RWPE1 (cell line): Measurements from ENCODE around the gene ZNF511.

Experiments
- CTCF ChIA-PET: fragments of 350-600 bp; sonication (Branson Sonifier 250); formaldehyde crosslinking; extraction: SDS; loops from one replicate; lab custom pipeline; 2021; lab: Yijun Ruan, JAX
- POLR2A ChIA-PET: fragments of 400-600 bp; formaldehyde crosslinking; extraction: SDS; loops from one replicate; lab custom pipeline; 2020; ENCODE audit warnings: antibody characterized with exemption; ENCODE audit not compliant: low non-redundant PET; lab: Yijun Ruan, JAX
- DNase-seq: peaks from one replicate; pipeline ENCODE4 v3.0.0; 2012; ENCODE audit warnings: low spot score
- H3K27ac ChIP-seq: fragments of 450-650 bp; 2 replicates; pipeline ENCODE4 v1.5.1; 2017
- TF ChIP-seq, protein P1 (sequence below): fragments of 450-650 bp; conservative IDR thresholded peaks from 2 replicates; pipeline ENCODE4 v1.5.1; 2017; ENCODE audit warnings: low read depth, mild to moderate bottlenecking

ZNF511 gene

DNA sequence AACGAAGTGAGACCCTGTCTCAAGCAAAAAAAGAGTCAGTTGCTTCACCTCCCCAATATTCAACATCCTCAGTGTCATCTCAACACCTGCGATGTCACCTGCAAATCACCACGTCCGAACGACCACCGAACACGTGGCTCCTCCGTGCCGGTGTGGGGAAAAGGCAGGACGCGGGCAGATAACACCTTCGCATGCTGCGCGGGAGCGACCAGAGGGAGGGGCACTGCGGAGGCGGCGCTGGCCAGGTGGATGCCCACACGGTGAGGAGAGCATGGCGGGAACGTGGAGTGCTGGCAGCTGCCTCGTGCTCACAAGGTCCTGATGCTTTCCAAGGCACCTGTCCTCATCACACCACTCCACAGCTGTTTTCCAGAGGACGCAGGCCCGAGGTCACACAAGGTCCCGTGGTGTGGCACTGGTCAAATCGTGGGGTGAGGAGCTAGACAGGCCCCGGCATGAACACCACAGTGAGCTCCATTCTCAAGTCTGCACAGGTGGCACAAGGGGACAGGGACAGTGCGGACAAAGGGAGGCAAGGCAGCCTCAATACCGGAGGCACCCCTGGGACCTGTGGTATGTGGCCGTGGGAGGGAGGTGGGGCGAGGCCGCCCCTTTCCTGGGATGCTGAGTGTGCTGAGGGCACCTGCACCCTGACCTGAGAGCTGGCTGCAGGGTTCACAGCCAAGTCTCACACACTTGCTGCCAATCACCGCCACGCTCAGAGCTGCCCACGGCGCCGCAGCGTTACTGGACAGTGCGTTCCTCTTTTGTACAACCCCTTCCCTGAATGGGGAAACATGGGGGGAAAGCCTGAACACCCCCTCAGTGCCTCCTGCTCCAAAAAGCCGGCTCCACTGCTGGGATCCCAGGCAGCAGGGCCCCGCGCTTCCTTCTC, 13.0 kb upstream of the ZNF511 start:
- TF ChIP-seq, protein P1, sequence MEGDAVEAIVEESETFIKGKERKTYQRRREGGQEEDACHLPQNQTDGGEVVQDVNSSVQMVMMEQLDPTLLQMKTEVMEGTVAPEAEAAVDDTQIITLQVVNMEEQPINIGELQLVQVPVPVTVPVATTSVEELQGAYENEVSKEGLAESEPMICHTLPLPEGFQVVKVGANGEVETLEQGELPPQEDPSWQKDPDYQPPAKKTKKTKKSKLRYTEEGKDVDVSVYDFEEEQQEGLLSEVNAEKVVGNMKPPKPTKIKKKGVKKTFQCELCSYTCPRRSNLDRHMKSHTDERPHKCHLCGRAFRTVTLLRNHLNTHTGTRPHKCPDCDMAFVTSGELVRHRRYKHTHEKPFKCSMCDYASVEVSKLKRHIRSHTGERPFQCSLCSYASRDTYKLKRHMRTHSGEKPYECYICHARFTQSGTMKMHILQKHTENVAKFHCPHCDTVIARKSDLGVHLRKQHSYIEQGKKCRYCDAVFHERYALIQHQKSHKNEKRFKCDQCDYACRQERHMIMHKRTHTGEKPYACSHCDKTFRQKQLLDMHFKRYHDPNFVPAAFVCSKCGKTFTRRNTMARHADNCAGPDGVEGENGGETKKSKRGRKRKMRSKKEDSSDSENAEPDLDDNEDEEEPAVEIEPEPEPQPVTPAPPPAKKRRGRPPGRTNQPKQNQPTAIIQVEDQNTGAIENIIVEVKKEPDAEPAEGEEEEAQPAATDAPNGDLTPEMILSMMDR: no peak
- no peak overlapping the region; the same call in 1 of the 2 replicates for H3K27ac ChIP-seq
- ChIA-PET CTCF (interaction anchor here (0.7 to 0.9 kb wide), 2 partner anchors 12 to 93 kb away, joined by 4 to 14 read pairs; no protein-coding TSS in a partner anchor), POLR2A (interaction anchor here (0.5 to 0.6 kb wide), 2 partner anchors 12 to 20 kb away, joined by 3 read pairs; no protein-coding TSS in a partner anchor)
- no peak for DNase-seq

DNA sequence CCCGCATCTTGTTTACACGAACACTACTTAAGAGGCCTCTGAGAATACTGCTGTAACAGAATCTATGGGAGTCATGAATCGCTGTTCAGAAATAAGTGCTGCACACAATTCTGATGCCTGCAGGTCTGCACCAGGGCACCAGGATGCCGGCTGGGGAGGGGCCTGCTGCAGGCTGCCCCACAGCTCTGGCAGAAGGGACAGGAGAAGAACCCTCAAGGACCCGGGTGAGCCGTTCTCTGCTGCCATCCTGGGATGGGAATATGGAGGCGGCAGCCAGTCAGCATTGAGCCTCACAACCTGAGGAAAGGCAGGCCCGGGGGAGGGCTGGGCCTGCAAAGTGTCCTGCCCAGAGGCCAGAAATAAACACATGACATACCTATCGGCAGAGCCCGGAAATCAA, 11.2 kb upstream of the ZNF511 start:
- CTCF ChIA-PET: no interaction called here
- POLR2A ChIA-PET: no interaction called here

GRCh38 chr10:133298466-133298865, 10.2 kb upstream of the ZNF511 start:
- DNase-seq: no peak
- ChIA-PET CTCF (no interaction called here), POLR2A (no interaction called here)
- TF ChIP-seq, protein P1: no peak
- no peak overlapping the region for H3K27ac ChIP-seq

More for the DNA sequence above, 11.2 kb upstream of the ZNF511 start:
- TF ChIP-seq, protein P1: no peak
- no peak overlapping the region for H3K27ac ChIP-seq
- no peak for DNase-seq

DNA sequence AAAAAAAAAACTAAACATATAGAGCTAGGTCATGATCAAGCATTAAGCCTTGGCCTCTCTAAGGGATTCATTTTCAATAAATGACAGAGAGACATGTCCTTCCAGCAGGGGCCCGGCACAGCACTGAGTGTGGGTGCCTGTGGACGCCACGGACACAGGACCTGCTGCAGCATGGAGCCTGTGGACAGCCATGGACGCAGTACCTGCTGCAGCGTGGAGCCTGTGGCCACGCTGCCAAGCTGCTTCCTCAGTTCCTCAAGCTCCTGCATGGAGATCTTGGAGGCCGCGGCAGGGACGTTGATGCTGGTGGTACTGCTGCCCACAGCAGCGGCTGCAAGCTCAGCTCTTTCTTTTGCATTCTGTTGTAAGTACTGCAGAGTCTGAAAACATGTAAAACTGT, 9.5 kb upstream of the ZNF511 start:
- no peak overlapping the region for H3K27ac ChIP-seq
- ChIA-PET CTCF (interaction anchor here (1.2 kb wide), 1 partner anchor 10 kb away, joined by 3 read pairs; no protein-coding TSS in a partner anchor), POLR2A (no interaction called here)
- TF ChIP-seq, protein P1: no peak
- no peak for DNase-seq

DNA sequence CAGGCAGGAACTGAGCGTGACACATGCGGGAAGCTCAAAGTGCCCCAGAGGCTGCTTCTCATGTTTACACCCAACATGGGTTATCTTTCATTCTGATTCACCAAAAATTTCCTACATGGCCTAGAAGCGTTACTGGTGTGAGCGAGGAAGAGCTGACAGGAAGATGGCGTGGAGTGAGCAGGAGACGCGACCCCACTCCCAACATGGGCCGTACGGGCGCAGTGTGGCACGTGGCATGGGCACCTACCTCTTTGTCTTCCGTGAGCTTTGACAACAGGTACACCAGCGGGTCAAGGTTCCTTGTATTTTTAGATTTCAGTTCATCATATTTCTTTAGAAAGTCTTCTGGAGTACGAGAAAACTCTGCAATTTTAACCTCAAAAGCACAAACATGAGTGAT, 9.0 kb upstream of the ZNF511 start:
- DNase-seq: no peak
- CTCF ChIA-PET: interaction anchor here (0.7 to 1.2 kb wide), 3 partner anchors 10 to 84 kb away, joined by 3 to 4 read pairs (median 3); no protein-coding TSS in a partner anchor
- TF ChIP-seq, protein P1: no peak
- H3K27ac ChIP-seq: no peak overlapping the region
- POLR2A ChIA-PET: no interaction called here

DNA sequence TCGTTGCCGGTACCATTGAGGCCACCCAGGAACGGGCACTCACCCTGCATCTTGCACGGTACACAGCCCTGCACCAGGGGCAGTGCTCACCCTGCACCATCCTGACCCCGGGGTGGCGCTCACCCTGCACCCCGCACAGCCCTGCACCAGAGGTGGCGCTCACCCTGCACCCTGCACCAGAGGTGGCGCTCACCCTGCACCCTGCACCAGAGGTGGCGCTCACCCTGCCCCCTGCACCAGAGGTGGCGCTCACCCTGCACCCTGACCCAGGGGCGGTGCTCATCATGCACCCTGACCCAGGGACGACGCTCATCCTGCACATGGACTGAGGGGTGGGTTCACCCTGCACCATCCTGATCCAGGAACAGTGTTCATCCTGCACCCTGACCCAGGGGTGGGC, 6.5 kb upstream of the ZNF511 start:
- ChIA-PET CTCF (no interaction called here), POLR2A (no interaction called here)
- H3K27ac ChIP-seq: no peak overlapping the region
- DNase-seq: no peak
- TF ChIP-seq, protein P1: no peak
